Measurements from ENCODE around the gene PLCL1. TPM values are rescaled to one million over a fixed set of nuclear protein-coding genes. Genes with fewer than 3 reads are reported as not detected.
A peak's percentile ranks its signal among the peaks of the same experiment; 100 is the strongest.
"Not testable (repeated sequence)": the region's sequence is repeated elsewhere in the genome, so short reads cannot be mapped to it uniquely, and the experiment has no call there.

The PLCL1 gene
- polyA plus RNA-seq, 6 donors from 2014 or later: 0.05 to 0.25 (median 0.11) TPM; not detected in 3

DNA sequence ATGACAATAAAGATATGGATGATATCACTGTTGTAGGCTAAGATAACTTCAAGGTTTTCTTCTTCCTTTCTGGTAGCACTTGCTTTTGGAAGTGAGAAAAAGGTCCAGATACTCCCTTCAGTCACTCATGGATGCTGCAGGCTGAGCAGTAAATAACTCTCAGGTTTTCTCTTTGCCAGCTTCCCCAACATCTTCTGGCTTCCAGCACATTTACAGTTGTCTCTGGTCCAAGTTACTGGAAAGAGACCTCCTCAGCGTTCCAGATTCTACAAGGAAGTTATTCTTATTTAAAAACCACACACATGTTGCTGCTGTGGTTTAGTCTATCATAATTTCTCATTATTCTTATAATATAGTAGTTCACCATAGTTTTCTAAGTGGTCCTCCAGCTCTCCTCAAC is 383.4 kb downstream of the PLCL1 start:
- Mint-ChIP-seq H3K4me1 (no peaks in the 10 kb centered on the region), H3K9me3 (peaks cover 0 to 10% (median 4%) of the 10 kb centered on the region in 7 donors), H3K27me3 (peaks cover 0 to 7% (median 3%) of the 10 kb centered on the region in 3 donors), H3K4me3 (no peak overlapping the region), H3K27ac (no peak overlapping the region), H3K36me3 (no peaks in the 10 kb centered on the region)
- DNase-seq: no peak
- ATAC-seq (ENCODE audit: low read depth in 2 of 2): no peak

DNA sequence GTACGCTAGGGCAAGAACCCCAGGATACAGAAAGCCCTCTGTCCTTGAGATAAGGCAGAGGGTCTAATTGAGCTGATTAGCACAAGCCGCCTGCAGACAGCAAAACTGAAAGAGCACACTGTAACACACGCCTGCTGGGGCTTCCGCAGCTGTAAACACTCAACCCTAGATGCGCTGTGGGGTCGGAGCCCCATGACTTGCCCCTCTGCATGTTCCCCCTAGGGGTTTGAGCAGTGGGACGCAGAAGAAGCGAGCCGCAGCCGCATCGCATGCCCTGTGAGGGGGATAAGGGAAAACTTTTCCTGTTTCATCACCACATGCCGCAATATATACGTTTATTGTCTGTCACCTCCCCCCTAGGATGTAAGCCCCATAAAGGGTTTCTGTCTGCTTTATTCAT is 384.6 kb downstream of the PLCL1 start:
- Mint-ChIP-seq H3K27me3 (peaks cover 0 to 7% (median 3%) of the 10 kb centered on the region in 3 donors), H3K27ac (peak overlapping the region in 1 of 6 donors; percentile 71), H3K4me3 (no peak overlapping the region), H3K4me1 (no peaks in the 10 kb centered on the region), H3K36me3 (no peaks in the 10 kb centered on the region), H3K9me3 (peaks cover 0 to 10% (median 2%) of the 10 kb centered on the region in 7 donors)
- ATAC-seq (ENCODE audit: low read depth in 2 of 2): no peak
- no peak for DNase-seq

DNA sequence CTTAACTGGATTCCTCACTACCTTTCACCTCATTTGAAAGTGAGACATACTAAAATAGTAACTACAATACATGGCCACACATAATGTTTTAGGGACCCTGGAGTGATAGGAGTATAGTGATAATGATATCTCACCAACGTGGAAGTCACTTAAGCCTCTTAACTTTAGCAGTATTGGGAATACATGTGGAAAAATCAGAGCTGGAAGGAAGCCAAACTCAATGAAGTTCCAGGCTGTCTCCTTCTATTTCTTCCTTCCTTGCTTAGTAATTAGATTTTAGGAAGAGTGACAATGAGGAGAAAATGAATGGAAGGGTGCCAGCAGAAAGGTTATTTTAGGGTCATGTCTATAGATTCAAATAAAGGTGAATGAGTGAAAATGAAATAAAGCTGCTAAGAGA is 387.3 kb downstream of the PLCL1 start:
- Mint-ChIP-seq H3K36me3 (no peaks in the 10 kb centered on the region), H3K4me3 (no peak overlapping the region), H3K27ac (no peak overlapping the region), H3K9me3 (peaks cover 0 to 15% (median 6%) of the 10 kb centered on the region in 7 donors), H3K27me3 (peaks cover 0 to 10% (median 7%) of the 10 kb centered on the region in 3 donors), H3K4me1 (no peaks in the 10 kb centered on the region)
- no peak for ATAC-seq (ENCODE audit: low read depth in 2 of 2)
- no peak for DNase-seq

DNA sequence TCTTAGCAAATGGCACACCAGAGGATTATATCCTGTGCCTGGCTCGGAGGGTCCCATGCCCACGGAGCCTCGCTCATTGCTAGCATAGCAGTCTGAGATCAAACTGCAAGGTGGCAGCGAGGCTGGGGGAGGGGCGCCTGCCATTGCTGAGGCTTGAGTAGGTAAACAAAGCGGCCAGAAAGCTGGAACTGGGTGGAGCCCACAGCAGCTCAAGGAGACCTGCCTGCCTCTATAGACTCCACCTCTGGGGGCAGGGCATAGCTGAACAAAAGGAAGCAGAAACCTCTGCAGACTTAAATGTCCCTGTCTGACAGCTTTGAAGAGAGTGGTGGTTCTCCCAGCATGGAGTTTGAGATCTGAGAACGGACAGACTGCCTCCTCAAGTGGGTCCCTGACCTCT is 392.2 kb downstream of the PLCL1 start:
- ATAC-seq (ENCODE audit: low read depth in 2 of 2): not testable (repeated sequence)
- peaks cover 0 to 10% (median 0%) of the 10 kb centered on the region in 3 donors for H3K27me3 Mint-ChIP-seq

More for the DNA sequence above, 392.2 kb downstream of the PLCL1 start:
- peaks cover 0 to 17% (median 10%) of the 10 kb centered on the region in 7 donors for H3K9me3 Mint-ChIP-seq
- H3K4me3 Mint-ChIP-seq, H3K36me3 Mint-ChIP-seq, H3K27ac Mint-ChIP-seq, DNase-seq, H3K4me1 Mint-ChIP-seq: not testable (repeated sequence)

Other genes with a start within 250 kb of the PLCL1 start
- under 1 TPM in 3 of 6 donors, not detected in 3; 0.05 to 0.20 (median 0.15) TPM for gene RFTN2, start 129.0 kb upstream of the PLCL1 start, polyA plus RNA-seq (ENCODE audit: low read depth in 6 of 6)
- 1 to 10 TPM; 6.5 to 9.9 (median 8.0) TPM for gene MARS2, start 99.2 kb upstream of the PLCL1 start, polyA plus RNA-seq (ENCODE audit: low read depth in 6 of 6)
- not detected for gene BOLL, start 19.3 kb upstream of the PLCL1 start, polyA plus RNA-seq (ENCODE audit: low read depth in 6 of 6)